HG02610 (cell line): Measurements from ENCODE around the gene PYCARD.
"Not testable (repeated sequence)": the region's sequence is repeated elsewhere in the genome, so short reads cannot be mapped to it uniquely, and the experiment has no call there.

Experiments used
- ATAC-seq: cut with Tn5 transposase; IDR thresholded peaks from one replicate; pipeline ENCODE4 v1.9.1; 2021; ENCODE audit warnings: mild to moderate bottlenecking, moderate library complexity; ENCODE audit not compliant: unreplicated experiment

The PYCARD gene

GRCh38 chr16:31202414-31203375, at the start of gene PYCARD:
TSS of gene PYCARD (minus strand) at chr16:31202760. CDS start at chr16:31202690, 70 bp downstream.
- peak; percentile 33 for ATAC-seq

- no peak for ATAC-seq
These were observed 48.9 kb upstream of the PYCARD start for GRCh38 chr16:31251435-31251834.

GRCh38 chr16:31250782-31251384, 48.3 kb upstream of the PYCARD start:
- ATAC-seq: no peak

DNA sequence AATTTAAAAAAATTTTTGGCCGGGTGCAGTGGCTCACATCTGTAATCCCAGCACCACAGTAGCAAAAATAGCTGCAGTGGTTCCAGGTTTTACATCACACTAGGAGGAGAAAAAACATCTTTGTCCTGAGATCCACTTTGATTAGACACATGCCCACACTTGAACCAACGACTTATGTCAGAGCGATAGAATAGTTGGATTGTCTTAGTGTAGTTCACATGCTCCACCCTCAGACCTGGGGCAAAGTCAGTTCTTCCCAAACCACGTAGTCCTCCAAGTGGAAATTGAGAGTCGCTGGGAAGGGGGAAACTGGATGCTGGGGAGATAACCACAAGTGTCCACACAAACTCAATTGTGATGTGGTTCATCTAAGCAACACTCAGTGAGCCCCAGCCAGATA, 45.8 kb upstream of the PYCARD start:
- ATAC-seq: no peak

DNA sequence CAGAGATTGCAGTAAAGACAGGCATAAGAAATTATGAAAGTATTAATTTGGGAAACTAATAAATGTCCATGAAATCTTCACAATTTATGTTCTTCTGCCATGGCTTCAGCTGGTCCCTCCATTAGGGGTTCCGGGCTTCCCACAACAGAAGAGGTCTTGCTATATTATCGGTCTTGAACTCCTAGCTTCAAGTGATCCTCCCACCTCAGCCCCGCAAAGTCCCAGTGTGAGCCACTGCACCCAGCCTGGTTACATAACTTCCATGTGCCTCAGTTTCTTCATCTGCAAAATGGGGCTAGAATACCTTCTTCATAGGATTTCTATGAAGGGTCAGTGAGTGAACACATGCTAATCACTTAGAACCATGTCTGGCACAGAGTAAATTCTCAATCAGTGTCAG, 43.7 kb upstream of the PYCARD start:
- no peak for ATAC-seq

DNA sequence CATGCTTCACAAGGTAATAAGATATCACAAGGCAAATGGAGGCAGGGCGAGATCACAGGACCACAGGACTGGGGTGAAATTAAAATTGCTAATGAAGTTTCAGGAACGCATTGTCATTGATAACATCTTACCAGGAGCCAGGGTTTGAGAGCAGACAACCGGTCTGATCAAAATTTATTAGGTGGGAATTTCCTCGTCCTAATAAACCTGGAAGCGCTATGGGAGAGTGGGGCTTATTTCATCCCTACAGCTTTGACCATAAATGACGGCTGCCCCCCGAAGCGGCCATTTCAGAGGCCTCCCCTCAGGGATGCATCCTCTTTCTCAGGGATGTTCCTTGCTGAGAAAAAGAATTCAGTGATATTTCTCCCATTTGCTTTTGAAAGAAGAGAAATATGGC, 43.0 kb upstream of the PYCARD start:
- not testable (repeated sequence) for ATAC-seq

DNA sequence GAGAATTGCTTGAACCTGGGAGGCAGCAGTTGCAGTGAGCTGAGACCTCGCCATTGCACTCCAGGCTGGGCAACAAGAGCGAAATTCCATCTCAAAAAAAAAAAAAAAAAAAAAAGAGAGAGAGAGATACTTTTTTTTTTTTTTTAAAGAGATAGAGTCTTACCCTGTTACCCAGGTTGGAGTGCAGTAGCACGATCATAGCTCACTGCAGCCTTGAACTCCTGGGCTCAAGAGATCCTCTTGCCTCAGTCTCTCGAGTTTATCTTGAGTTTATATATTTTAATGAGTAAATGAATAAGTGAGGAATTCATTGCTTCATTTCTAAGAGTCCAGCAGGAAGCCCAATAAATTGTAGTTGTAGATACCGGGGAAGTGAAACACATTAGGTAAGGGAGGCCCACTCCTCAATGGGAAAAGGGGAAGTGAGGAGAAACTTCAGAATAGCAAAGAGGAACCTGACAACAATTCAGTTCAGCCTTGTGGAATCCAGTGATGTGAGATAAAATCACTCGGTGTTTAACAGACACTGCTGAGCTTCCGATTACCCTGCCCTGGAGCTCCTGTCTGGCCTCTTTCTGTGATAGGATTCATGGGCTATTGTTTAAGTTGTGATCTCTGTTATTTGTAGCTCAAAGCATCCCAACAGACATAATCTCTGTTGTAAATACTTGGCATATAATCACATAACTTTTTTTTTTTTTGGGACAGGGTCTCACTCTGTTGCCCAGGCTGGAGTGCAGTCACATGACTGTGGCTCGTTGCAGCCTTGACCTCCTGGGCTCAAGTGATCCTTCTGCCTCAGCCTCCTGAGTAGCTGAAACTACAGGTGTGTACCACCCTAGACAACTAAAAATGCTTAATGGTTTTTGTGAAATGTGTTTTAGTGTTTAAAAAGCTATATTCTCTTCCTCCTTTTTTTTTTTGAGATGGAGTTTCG, 41.4 kb upstream of the PYCARD start:
- ATAC-seq: no peak

GRCh38 chr16:31242206-31242605, 39.6 kb upstream of the PYCARD start:
- ATAC-seq: no peak

GRCh38 chr16:31238041-31238440, 35.5 kb upstream of the PYCARD start:
- no peak for ATAC-seq

- no peak for ATAC-seq
These were observed 26.9 kb upstream of the PYCARD start for GRCh38 chr16:31229501-31229900.

GRCh38 chr16:31228206-31228605, 25.6 kb upstream of the PYCARD start:
- no peak for ATAC-seq

- ATAC-seq: no peak
These were observed 22.6 kb upstream of the PYCARD start for GRCh38 chr16:31225193-31225592.

GRCh38 chr16:31224092-31224955, 21.8 kb upstream of the PYCARD start:
- no peak for ATAC-seq

DNA sequence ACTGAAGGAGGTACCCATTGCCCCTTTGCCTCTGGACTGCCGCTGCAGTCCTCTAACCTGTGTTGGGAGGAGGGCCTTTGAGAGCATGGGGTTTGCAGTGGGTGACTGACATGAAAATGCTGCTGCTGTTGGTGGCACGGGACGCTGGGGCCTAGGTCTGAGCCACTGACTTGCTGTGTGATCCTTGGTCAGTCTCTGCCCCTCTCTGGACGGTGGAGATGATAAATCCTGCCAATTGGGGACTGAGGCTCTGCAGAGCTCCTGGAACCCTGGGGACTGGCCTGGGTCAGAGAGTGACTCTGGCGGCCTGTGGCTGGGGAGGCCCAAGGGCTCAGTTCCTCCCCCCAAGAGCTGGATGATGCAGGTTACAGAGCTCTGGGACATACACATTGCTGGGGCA, 20.5 kb upstream of the PYCARD start:
- no peak for ATAC-seq

DNA sequence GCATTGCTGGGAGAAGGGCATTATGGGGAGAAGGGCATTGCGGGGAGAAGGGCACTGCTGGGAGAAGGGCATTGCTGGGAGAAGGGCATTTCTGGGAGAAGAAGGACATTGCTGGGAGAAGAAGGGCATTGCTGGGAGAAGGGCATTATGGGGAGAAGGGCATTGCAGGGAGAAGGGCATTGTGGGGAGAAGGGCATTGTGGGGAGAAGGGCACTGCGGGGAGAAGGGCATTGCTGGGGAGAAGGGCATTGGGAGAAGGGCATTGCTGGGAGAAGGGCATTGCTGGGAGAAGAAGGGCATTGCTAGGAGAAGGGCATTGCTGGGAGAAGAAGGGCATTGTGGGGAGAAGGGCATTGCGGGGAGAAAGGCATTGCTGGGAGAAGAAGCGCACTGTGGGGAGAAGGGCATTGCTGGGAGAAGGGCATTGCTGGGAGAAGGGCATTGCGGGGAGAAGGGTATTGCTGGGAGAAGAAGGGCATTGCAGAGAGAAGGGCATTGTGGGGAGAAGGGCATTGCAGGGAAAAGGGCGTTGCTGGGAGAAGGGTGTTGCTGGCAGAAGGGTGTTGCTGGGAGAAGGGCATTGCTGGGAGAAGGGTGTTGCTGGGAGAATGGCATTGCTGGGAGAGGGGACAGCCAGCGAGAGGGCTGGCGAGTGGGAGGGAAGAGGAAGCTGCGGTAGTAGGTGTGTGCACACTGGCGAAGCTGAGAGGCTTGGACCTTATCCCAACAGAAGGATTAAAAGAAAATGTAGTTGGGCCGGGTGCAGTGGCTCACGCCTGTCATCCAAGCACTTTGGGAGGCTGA, 19.0 kb upstream of the PYCARD start:
- ATAC-seq: no peak

GRCh38 chr16:31219154-31219741, 16.7 kb upstream of the PYCARD start:
- no peak for ATAC-seq

DNA sequence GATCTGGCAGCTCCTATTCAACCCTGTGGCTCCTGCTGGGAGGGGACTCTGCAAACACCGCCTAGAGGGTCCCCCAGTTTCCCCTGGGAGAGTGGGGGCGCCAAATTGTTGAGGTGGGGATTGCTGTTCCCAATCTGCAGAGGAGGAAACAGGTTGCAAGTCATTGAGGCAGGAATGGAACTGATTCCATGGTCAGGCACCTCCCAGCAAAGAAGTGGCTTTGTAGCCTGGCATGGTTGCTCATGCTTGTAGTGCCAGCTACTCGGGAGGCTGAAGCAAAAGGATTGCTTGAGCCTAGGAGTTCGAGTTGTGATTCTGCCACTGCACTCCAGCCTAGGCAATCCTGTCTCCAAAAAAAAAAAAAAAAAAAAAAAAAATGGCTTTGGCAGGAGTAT, 14.6 kb upstream of the PYCARD start:
- no peak for ATAC-seq

DNA sequence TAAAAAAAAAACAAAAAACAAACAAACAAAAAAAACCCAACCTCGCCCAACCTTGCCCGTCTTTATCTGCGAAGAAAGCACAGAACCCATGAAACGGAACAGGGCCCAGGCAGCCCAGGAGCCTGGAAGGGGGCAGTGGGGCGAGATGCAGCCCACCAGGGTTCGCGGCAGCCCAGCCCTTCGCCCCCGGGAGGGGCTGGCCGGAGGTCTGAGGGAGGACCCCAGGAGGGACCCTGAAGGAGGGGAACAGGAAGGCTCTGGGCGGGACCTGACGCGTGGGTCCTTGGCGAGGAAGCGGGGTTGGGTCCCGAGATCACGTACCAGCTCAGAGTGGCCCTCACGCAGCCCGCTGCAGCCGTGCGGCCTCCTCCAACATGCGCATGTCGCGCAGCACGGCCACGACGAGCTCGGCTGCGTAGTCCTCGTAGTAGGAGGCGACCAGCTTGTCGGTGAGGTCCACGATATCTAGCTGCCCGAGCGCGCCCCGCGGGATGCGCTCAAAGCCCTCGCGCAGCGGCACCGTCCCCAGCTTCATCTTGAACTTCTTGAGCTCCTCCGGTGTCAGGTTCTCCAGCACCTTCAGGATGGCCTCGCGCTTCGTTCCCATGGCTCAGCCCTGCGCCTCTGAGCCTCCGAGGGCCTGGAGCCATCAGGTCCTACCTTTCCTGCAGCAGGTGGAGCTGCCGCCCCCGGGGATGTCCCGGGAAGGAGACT, 14.0 kb upstream of the PYCARD start, which contains the start of gene PYDC1:
TSS of gene PYDC1 (minus strand) at position 714 of the 714 bp plus-strand sequence. CDS start at position 607, 107 bp downstream.
- no peak for ATAC-seq
